PC-9 (cell line): ENCODE measurements around the gene MSH5.

Experiments used
- EZH2 ChIP-seq: fragments of 200-600 bp; sonication (generic); IDR thresholded peaks from 2 replicates; pipeline ENCODE4 v1.8.0; 2017; ENCODE audit warnings: antibody characterized with exemption, low read depth
- TF ChIP-seq, protein P1 (sequence below): fragments of 200-600 bp; sonication (generic); conservative IDR thresholded peaks from 2 replicates; pipeline ENCODE4 v1.6.1; 2017; ENCODE audit warnings: mixed run types, antibody characterized with exemption, mild to moderate bottlenecking, moderate library complexity

DNA sequence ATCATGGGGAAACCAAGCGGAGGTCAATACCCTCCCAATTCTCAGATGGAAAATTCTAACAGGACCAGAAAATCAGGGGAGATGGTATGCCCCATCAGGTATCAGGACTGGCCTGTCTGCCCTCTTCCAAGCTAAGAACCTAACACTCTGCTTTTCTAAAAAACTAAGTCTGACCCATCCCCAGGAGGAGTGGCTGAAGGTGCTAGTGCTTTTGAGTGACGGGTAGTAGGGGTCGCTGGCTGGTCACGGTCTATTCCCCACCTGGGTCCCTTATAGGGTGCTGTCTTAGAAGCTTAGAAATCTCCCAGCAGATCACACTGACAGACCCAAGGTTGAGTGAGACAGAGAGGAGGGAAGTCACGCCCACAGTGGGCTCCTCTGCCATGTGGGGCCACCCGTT lies 46.3 kb upstream of the MSH5 start:
- TF ChIP-seq, protein P1, sequence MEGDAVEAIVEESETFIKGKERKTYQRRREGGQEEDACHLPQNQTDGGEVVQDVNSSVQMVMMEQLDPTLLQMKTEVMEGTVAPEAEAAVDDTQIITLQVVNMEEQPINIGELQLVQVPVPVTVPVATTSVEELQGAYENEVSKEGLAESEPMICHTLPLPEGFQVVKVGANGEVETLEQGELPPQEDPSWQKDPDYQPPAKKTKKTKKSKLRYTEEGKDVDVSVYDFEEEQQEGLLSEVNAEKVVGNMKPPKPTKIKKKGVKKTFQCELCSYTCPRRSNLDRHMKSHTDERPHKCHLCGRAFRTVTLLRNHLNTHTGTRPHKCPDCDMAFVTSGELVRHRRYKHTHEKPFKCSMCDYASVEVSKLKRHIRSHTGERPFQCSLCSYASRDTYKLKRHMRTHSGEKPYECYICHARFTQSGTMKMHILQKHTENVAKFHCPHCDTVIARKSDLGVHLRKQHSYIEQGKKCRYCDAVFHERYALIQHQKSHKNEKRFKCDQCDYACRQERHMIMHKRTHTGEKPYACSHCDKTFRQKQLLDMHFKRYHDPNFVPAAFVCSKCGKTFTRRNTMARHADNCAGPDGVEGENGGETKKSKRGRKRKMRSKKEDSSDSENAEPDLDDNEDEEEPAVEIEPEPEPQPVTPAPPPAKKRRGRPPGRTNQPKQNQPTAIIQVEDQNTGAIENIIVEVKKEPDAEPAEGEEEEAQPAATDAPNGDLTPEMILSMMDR, result no peak
- no peak for TF ChIP-seq EZH2
